DOHH2 (cell line): ENCODE data around the gene COL27A1.

ENCODE experiments used
- H3F3A ChIP-seq: fragments of 200-600 bp; sonication (generic), shearing (Covaris generic); 2 replicates; pipeline ENCODE4 v1.6.0; 2016; ENCODE audit warnings: antibody characterized with exemption, mild to moderate bottlenecking; ENCODE audit not compliant: control insufficient read depth, insufficient read depth
- H3K27ac ChIP-seq: fragments of 200-600 bp; sonication (generic); 2 replicates; pipeline ENCODE4 v1.5.1; 2014; ENCODE audit warnings: low read depth, mild to moderate bottlenecking, low read length, moderate library complexity
- H3K27me3 ChIP-seq: fragments of 200-600 bp; sonication (generic); 2 replicates; pipeline ENCODE4 v1.6.1; 2014; ENCODE audit warnings: mild to moderate bottlenecking, low read length, mixed read lengths; ENCODE audit not compliant: control insufficient read depth
- H3K36me3 ChIP-seq: fragments of 200-600 bp; sonication (generic); 2 replicates; pipeline ENCODE4 v1.6.1; 2014; ENCODE audit warnings: mild to moderate bottlenecking, low read length, moderate library complexity, mixed read lengths; ENCODE audit not compliant: control insufficient read depth
- H3K4me1 ChIP-seq: fragments of 200-600 bp; sonication (generic); 2 replicates; pipeline ENCODE4 v1.6.1; 2014; ENCODE audit warnings: mild to moderate bottlenecking, low read length, mixed read lengths; ENCODE audit not compliant: control insufficient read depth
- H3K4me2 ChIP-seq: fragments of 200-600 bp; sonication (generic); 2 replicates; pipeline ENCODE4 v1.6.0; 2014; ENCODE audit warnings: mild to moderate bottlenecking, low read length, moderate library complexity
- H3K4me3 ChIP-seq: fragments of 200-600 bp; sonication (generic); 2 replicates; pipeline ENCODE4 v1.5.1; 2014; ENCODE audit warnings: mild to moderate bottlenecking, low read length, mixed read lengths
- H3K79me2 ChIP-seq: fragments of 200-600 bp; sonication (generic); 2 replicates; pipeline ENCODE4 v1.6.1; 2014; ENCODE audit warnings: mild to moderate bottlenecking, low read length, mixed read lengths; ENCODE audit not compliant: control insufficient read depth
- H3K9me2 ChIP-seq: fragments of 200-600 bp; sonication (generic); replicated peaks from 2 replicates; pipeline ENCODE4 v1.6.1; 2014; ENCODE audit warnings: mild to moderate bottlenecking, low read length, mixed read lengths; ENCODE audit not compliant: control insufficient read depth
- H3K9me3 ChIP-seq: fragments of 200-600 bp; sonication (generic); 2 replicates; pipeline ENCODE4 v1.6.1; 2014; ENCODE audit warnings: antibody characterized with exemption, low read length, mixed read lengths; ENCODE audit not compliant: control insufficient read depth, insufficient read depth
- H4K20me1 ChIP-seq: fragments of 200-600 bp; sonication (generic); 2 replicates; pipeline ENCODE4 v1.6.0; 2014; ENCODE audit warnings: low read depth, mild to moderate bottlenecking, antibody characterized with exemption, low read length, moderate library complexity; ENCODE audit not compliant: control insufficient read depth, insufficient read depth
- EZH2phosphoT487 ChIP-seq: fragments of 200-600 bp; sonication (generic); IDR thresholded peaks from 2 replicates; pipeline ENCODE4 v1.6.1; 2017; ENCODE audit warnings: borderline replicate concordance, mild to moderate bottlenecking, antibody characterized with exemption, low read length, moderate library complexity, mixed read lengths
- TF ChIP-seq, protein P1 (sequence below): fragments of 200-600 bp; sonication (generic); IDR thresholded peaks from one replicate; pipeline ENCODE4 v1.5.1; 2014; ENCODE audit warnings: antibody characterized with exemption, mild to moderate bottlenecking, low read depth, low read length; ENCODE audit not compliant: poor library complexity, severe bottlenecking

The COL27A1 gene

DNA sequence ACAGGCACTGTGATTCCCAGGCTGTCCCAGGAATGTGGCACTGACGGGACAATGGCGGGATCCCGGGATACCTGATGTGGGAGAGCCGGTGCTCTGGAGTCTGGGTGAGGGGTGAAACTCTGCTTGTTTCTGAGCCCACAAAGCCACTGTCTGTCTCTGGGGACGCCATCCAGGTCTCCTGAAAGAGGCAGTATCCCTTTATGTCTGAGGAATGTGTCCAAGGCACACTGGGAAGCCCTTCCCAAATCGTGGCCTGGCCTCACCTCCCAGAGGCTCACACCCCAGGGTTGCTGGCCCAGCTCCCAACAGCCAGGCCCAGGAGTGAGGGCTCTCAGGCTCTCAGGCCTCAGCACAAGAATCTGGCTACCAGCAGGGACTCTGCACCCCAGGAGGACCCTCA is 201.5 kb downstream of the COL27A1 start:
- Histone ChIP-seq H3F3A (peaks cover 3% of the 10 kb centered on the region; the same call in 1 of the 2 replicates), H3K4me3 (no peak overlapping the region), H3K27ac (no peak overlapping the region), H3K9me3 (no peaks in the 10 kb centered on the region), H3K36me3 (peaks cover 90% of the 10 kb centered on the region), H3K4me1 (no peaks in the 10 kb centered on the region), H4K20me1 (no peaks in the 10 kb centered on the region), H3K27me3 (no peaks in the 10 kb centered on the region), H3K4me2 (no peak overlapping the region), H3K9me2 (no peaks in the 10 kb centered on the region), H3K79me2 (peaks cover 38% of the 10 kb centered on the region)
- TF ChIP-seq, protein P1, sequence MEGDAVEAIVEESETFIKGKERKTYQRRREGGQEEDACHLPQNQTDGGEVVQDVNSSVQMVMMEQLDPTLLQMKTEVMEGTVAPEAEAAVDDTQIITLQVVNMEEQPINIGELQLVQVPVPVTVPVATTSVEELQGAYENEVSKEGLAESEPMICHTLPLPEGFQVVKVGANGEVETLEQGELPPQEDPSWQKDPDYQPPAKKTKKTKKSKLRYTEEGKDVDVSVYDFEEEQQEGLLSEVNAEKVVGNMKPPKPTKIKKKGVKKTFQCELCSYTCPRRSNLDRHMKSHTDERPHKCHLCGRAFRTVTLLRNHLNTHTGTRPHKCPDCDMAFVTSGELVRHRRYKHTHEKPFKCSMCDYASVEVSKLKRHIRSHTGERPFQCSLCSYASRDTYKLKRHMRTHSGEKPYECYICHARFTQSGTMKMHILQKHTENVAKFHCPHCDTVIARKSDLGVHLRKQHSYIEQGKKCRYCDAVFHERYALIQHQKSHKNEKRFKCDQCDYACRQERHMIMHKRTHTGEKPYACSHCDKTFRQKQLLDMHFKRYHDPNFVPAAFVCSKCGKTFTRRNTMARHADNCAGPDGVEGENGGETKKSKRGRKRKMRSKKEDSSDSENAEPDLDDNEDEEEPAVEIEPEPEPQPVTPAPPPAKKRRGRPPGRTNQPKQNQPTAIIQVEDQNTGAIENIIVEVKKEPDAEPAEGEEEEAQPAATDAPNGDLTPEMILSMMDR: no peak
- no peak for TF ChIP-seq EZH2phosphoT487

DNA sequence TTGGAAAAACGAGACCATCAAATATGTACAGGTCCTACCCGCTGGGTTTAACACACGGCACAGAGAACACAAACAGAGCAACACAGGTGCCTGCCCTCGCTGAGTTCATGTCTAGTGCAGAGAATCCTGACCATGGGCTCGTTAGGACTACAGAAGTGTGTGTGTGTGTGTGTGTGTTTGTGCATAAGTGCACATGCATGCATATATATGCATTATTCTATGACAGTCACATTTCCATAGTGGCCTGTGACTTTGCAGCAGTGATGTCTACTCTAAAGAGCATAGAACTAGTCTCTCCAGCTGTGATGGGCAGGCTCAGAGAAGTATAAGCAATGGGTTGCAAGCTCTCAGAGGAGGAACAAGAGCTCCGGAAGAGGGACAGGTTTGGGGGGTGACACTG is 202.0 kb downstream of the COL27A1 start:
- Histone ChIP-seq H3K9me3 (no peaks in the 10 kb centered on the region), H3K4me3 (no peak overlapping the region), H3K27ac (no peak overlapping the region), H3K79me2 (peaks cover 44% of the 10 kb centered on the region), H4K20me1 (no peaks in the 10 kb centered on the region), H3K4me2 (no peak overlapping the region), H3K27me3 (no peaks in the 10 kb centered on the region), H3K4me1 (no peaks in the 10 kb centered on the region), H3F3A (no peaks in the 10 kb centered on the region), H3K9me2 (no peaks in the 10 kb centered on the region), H3K36me3 (peaks cover 90% of the 10 kb centered on the region)
- TF ChIP-seq, protein P1: no peak
- no peak for TF ChIP-seq EZH2phosphoT487

DNA sequence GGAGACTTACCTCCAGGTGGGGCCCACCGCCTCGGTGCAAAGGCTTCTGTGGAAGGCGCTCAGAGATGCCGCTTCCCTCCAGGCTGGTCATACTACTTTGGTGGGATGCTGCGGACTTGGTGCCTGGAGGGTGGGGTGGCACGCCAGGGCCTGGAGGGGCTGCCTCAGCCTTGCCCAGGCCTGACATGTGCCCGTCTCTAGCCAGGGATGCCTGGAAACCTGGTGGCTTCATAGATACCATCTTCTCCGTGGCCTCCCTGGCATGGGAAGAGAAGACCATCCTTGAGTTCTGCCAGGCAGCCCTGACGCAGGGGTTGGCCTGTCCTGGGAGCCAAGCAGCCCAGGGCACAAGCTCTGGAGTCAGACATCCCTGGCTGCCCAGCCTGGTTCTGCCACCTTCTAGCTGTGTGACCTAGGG is 202.6 kb downstream of the COL27A1 start:
- H3K27me3 ChIP-seq: no peaks in the 10 kb centered on the region
- H3K4me3 ChIP-seq: no peak overlapping the region
- no peaks in the 10 kb centered on the region for H3K9me3 ChIP-seq
- no peaks in the 10 kb centered on the region for H3K9me2 ChIP-seq
- no peaks in the 10 kb centered on the region for H3F3A ChIP-seq
- TF ChIP-seq EZH2phosphoT487: no peak
- TF ChIP-seq, protein P1: no peak
- no peak overlapping the region for H3K4me2 ChIP-seq
- H3K36me3 ChIP-seq: peaks cover 90% of the 10 kb centered on the region
- peaks cover 48% of the 10 kb centered on the region for H3K79me2 ChIP-seq
- H3K27ac ChIP-seq: no peak overlapping the region
- no peaks in the 10 kb centered on the region for H4K20me1 ChIP-seq
- no peaks in the 10 kb centered on the region; the same call in 1 of the 2 replicates for H3K4me1 ChIP-seq

DNA sequence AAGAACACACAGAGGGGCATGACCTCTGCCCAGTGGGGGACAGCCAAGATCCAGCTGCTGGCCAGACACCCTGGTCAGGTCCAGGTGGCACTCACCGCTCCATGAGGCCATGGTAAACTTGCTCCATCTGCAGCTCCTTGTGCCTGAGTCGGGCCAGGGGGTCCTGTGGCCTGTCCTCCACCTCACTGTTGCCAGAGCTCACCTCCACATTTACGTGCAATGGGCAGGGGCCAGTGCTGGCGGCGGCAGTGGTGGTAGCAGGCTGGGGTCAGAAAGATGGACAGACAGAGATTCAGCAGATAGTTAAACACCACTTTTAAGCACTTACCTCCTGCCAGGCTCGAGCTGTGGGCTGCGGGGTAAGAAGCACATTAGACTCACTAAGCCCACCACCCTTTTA is 204.5 kb downstream of the COL27A1 start:
- no peaks in the 10 kb centered on the region for H3K9me2 ChIP-seq
- H3K9me3 ChIP-seq: no peaks in the 10 kb centered on the region
- TF ChIP-seq EZH2phosphoT487: no peak
- TF ChIP-seq, protein P1: no peak
- no peak overlapping the region for H3K4me3 ChIP-seq
- peaks cover 97% of the 10 kb centered on the region for H3K36me3 ChIP-seq
- no peak overlapping the region for H3K27ac ChIP-seq
- peaks cover 18% of the 10 kb centered on the region for H3K4me1 ChIP-seq
- H4K20me1 ChIP-seq: no peaks in the 10 kb centered on the region
- H3K79me2 ChIP-seq: peaks cover 64% of the 10 kb centered on the region
- H3K4me2 ChIP-seq: no peak overlapping the region
- peaks cover 3% of the 10 kb centered on the region for H3F3A ChIP-seq
- no peaks in the 10 kb centered on the region for H3K27me3 ChIP-seq
